Stimulated activated memory B cell treated with anti-CD40 and anti-IgM and Interleukin-4, amounts not matched to agents 10 μg/mL and 1 μg/mL and 100 μg/mL, for 72 hours (primary cell): ENCODE data around the gene PNKD.

Experiments used
- ATAC-seq: fragments of 150-1000 bp; cut with Tn5 transposase; 2 replicates; pipeline ENCODE4 v1.10.0; 2021
- H3K27ac Mint-ChIP-seq: one replicate; pipeline ENCODE4 v1.8.0; 2022; ENCODE audit warnings: mild to moderate bottlenecking, mixed read lengths
- H3K27me3 Mint-ChIP-seq: one replicate; pipeline ENCODE4 v1.8.0; 2022; ENCODE audit warnings: mixed read lengths
- H3K36me3 Mint-ChIP-seq: one replicate; pipeline ENCODE4 v1.8.0; 2022; ENCODE audit warnings: mixed read lengths
- H3K4me1 Mint-ChIP-seq: one replicate; pipeline ENCODE4 v1.8.0; 2022; ENCODE audit warnings: mixed read lengths
- H3K4me3 Mint-ChIP-seq: one replicate; pipeline ENCODE4 v1.8.0; 2022; ENCODE audit warnings: mild to moderate bottlenecking, moderate library complexity, mixed read lengths
- H3K9me3 Mint-ChIP-seq: one replicate; pipeline ENCODE4 v1.8.0; 2022; ENCODE audit warnings: mixed read lengths

PNKD gene

DNA sequence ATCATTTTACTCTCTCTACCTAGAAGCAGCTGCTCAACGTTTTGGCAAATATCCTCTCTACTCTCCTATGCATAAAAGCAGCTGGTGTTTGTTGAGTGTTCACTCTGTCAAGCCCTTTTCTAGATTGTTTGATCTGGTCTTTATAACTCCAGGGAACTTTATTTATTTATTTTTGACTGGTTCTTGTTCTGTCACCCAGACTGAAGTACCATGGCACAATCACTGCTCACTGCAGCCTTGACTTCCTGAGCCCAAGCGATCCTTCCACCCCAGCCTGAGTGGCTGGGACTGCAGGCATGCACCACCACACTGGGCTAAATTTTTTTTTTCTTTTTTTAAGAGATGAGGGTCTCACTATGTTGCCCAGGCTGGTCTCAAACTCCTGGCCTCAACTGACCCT is 99.0 kb downstream of the PNKD start:
- no peaks in the 10 kb centered on the region for H3K9me3 Mint-ChIP-seq
- no peaks in the 10 kb centered on the region for H3K36me3 Mint-ChIP-seq
- no peak for ATAC-seq
- H3K27ac Mint-ChIP-seq: peak overlapping the region; percentile 20
- peaks cover 33% of the 10 kb centered on the region for H3K4me1 Mint-ChIP-seq
- H3K4me3 Mint-ChIP-seq: no peak overlapping the region
- no peaks in the 10 kb centered on the region for H3K27me3 Mint-ChIP-seq

DNA sequence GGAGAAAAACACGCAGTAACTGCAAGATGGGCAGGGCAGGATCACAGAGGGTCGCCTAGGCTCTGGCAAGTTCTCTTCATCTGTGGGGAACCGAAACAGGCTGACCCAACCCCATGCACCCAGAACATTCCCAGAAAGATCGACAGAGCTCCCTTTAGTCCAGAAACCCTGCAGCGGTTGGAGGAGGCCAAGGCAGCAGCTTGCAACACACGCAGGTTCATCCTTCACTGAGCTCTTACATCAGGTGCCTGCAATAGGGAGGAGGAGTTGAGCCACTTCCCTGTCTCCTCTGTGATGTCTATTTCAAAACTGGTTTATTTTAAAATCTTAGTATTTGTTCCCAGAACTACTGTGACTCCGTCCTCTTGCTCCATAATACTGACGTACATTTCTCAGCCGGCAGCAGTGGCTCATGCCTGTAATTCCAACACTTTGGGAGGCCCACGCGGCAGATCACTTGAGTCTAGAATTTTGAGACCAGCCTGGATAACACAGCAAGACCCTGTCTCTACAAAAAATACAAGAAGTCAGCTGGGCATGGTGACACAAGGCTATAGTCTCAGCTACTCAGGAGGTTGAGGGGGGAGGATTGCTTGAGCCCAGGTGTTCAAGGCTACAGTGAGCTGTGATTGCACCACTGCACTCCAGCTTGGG is 100.2 kb downstream of the PNKD start:
- peak overlapping the region; percentile 20 for H3K27ac Mint-ChIP-seq

DNA sequence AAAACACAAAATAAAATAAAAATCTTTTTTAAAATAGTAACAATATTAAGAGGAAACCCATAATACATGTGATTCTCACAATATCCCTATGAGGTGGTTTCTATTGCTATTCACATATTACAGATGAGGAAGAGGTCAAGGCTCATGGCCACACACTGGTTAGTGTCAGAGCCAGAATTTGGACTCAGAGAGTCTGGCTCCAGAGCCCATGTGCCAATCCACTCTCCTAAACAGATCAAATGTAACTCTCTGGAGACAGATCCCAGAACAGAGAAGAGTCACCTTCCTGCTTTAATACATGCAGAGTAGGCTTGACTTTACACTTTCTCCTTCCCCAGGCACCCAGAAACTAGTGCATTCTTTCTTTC is 101.6 kb downstream of the PNKD start:
- H3K27me3 Mint-ChIP-seq: no peaks in the 10 kb centered on the region
- peaks cover 33% of the 10 kb centered on the region for H3K4me1 Mint-ChIP-seq
- no peak for ATAC-seq
- H3K27ac Mint-ChIP-seq: no peak overlapping the region
- no peaks in the 10 kb centered on the region for H3K9me3 Mint-ChIP-seq
- H3K36me3 Mint-ChIP-seq: no peaks in the 10 kb centered on the region
- no peak overlapping the region for H3K4me3 Mint-ChIP-seq

More for the DNA sequence above, 100.2 kb downstream of the PNKD start:
- ATAC-seq: no peak
- Mint-ChIP-seq H3K36me3 (no peaks in the 10 kb centered on the region), H3K27me3 (no peaks in the 10 kb centered on the region), H3K4me3 (no peak overlapping the region), H3K9me3 (no peaks in the 10 kb centered on the region), H3K4me1 (peaks cover 33% of the 10 kb centered on the region)

DNA sequence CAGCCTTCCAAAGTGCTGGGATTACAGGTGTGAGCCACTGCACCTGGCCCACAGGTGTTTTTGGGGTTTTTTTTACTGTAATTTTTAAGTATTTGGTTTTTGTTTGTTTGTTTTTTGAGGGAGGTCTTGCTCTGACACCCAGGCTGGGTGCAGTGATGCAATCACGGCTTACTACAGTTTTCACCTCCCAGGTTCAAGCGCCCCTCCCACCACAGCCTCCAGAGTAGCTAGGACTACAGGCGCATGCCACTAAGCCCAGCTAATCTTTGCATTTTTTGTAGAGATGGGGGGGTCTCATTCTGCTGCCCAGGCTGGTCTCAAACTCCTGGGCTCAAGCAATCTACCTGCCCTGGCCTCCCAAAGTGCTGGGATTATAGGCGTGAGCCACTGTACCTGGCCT is 104.5 kb downstream of the PNKD start:
- ATAC-seq: no peak
- no peak overlapping the region for H3K27ac Mint-ChIP-seq
- H3K27me3 Mint-ChIP-seq: no peaks in the 10 kb centered on the region
- no peaks in the 10 kb centered on the region for H3K9me3 Mint-ChIP-seq
- no peak overlapping the region for H3K4me3 Mint-ChIP-seq
- peaks cover 16% of the 10 kb centered on the region for H3K4me1 Mint-ChIP-seq
- no peaks in the 10 kb centered on the region for H3K36me3 Mint-ChIP-seq

- H3K4me1 Mint-ChIP-seq: peaks cover 12% of the 10 kb centered on the region
- H3K4me3 Mint-ChIP-seq: no peak overlapping the region
- H3K36me3 Mint-ChIP-seq: no peaks in the 10 kb centered on the region
- no peak for ATAC-seq
- no peaks in the 10 kb centered on the region for H3K27me3 Mint-ChIP-seq
- H3K27ac Mint-ChIP-seq: no peak overlapping the region
- no peaks in the 10 kb centered on the region for H3K9me3 Mint-ChIP-seq
Observed at GRCh38 chr2:218375212-218375611, 104.9 kb downstream of the PNKD start.

DNA sequence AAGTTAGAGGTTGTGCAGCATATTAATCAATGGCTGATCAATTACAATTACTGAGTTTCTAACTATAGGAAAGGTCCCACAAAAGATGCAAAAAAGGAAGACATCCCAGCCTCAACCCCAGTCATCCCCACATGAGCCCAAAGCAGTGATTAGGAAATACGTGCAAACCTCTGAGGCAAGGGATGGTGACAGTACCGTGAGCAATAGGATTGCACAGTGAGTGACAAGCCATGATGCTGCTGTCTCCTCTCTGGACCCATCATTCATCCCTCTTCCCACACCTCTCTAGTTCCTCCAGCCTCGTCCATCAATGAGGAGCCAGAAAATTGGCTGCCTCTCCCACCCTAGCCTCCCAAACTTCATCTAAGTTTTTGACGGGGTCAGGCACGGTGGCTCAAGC is 107.7 kb downstream of the PNKD start:
- no peak for ATAC-seq
- H3K4me1 Mint-ChIP-seq: peaks cover 11% of the 10 kb centered on the region
- H3K27ac Mint-ChIP-seq: no peak overlapping the region
- no peak overlapping the region for H3K4me3 Mint-ChIP-seq
- no peaks in the 10 kb centered on the region for H3K9me3 Mint-ChIP-seq
- no peaks in the 10 kb centered on the region for H3K27me3 Mint-ChIP-seq
- no peaks in the 10 kb centered on the region for H3K36me3 Mint-ChIP-seq

GRCh38 chr2:218381916-218382366 is 111.6 kb downstream of the PNKD start, which contains the start of gene SLC11A1:
SLC11A1 (plus strand) TSS chr2:218382273; CDS start chr2:218382369, 96 bp downstream.
- ATAC-seq: peak; percentile 29
- Mint-ChIP-seq H3K27me3 (peaks cover 6% of the 10 kb centered on the region), H3K36me3 (no peaks in the 10 kb centered on the region), H3K9me3 (no peaks in the 10 kb centered on the region), H3K4me3 (no peak within 1 kb of the TSS), H3K27ac (peak within 1 kb of the TSS; percentile 4), H3K4me1 (peaks cover 12% of the 10 kb centered on the region)

DNA sequence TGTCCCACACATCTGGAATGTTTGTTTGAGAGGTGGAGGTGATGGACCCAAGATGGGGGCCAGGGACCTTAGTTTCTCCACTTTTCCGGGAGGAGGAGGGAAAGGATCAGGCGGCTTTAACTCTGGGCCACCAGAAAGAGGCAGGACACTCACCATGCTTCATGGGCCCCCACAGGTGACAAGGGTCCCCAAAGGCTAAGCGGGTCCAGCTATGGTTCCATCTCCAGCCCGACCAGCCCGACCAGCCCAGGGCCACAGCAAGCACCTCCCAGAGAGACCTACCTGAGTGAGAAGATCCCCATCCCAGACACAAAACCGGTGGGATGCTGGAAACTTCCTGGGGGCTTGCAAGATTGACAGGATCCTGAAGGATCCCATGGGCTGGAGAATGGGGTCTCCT is 112.5 kb downstream of the PNKD start:
- Mint-ChIP-seq H3K36me3 (no peaks in the 10 kb centered on the region), H3K27ac (no peak overlapping the region), H3K4me3 (no peak overlapping the region), H3K4me1 (peaks cover 17% of the 10 kb centered on the region), H3K27me3 (peaks cover 12% of the 10 kb centered on the region), H3K9me3 (no peaks in the 10 kb centered on the region)
- no peak for ATAC-seq

DNA sequence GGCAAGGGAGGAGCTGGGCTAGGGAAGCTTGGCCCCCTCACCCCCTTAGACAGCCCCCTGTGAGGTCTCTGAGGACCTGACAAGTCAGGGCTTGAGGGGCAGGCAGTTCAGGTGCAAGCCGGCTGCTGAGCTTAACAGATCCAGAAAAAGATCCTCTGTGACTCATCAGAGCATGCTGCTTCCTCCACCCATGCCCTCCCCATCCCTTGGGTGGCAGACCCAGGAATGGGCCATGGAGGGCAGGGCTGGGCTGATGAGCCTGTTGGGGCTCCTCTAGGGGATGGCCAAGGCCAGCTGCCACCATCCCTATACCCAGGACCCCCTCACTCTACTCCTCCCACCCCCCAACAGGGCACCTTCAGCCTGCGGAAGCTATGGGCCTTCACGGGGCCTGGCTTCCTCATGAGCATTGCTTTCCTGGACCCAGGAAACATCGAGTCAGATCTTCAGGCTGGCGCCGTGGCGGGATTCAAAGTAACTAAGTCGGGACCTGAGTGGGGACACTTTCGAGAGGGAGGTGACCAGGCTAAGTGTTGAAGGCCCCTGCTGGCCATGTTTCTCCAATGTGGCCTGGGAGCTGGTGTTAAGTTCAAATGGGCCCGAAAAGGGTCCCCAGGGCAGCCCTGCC is 113.7 kb downstream of the PNKD start:
- Mint-ChIP-seq H3K27me3 (peaks cover 12% of the 10 kb centered on the region), H3K9me3 (no peaks in the 10 kb centered on the region), H3K4me3 (no peak overlapping the region), H3K4me1 (peaks cover 17% of the 10 kb centered on the region), H3K36me3 (no peaks in the 10 kb centered on the region), H3K27ac (no peak overlapping the region)
- ATAC-seq: no peak

DNA sequence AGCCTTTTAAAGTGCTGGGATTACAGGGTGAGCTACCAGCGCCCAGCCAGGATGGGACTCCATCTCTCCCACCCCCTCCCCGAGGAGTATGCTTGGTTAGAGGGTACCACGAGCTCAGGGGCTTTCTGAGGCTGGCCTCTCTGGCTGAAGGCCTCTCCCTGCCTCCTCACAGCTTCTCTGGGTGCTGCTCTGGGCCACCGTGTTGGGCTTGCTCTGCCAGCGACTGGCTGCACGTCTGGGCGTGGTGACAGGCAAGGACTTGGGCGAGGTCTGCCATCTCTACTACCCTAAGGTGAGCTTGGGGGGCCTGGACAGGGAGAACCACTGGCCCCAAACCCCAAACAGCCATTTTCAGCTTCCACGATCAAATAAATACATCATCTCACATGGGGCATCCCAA is 114.7 kb downstream of the PNKD start:
- H3K36me3 Mint-ChIP-seq: no peaks in the 10 kb centered on the region
- peaks cover 17% of the 10 kb centered on the region for H3K4me1 Mint-ChIP-seq
- no peak for ATAC-seq
- H3K27me3 Mint-ChIP-seq: peaks cover 12% of the 10 kb centered on the region
- no peak overlapping the region for H3K4me3 Mint-ChIP-seq
- H3K27ac Mint-ChIP-seq: no peak overlapping the region
- no peaks in the 10 kb centered on the region for H3K9me3 Mint-ChIP-seq

DNA sequence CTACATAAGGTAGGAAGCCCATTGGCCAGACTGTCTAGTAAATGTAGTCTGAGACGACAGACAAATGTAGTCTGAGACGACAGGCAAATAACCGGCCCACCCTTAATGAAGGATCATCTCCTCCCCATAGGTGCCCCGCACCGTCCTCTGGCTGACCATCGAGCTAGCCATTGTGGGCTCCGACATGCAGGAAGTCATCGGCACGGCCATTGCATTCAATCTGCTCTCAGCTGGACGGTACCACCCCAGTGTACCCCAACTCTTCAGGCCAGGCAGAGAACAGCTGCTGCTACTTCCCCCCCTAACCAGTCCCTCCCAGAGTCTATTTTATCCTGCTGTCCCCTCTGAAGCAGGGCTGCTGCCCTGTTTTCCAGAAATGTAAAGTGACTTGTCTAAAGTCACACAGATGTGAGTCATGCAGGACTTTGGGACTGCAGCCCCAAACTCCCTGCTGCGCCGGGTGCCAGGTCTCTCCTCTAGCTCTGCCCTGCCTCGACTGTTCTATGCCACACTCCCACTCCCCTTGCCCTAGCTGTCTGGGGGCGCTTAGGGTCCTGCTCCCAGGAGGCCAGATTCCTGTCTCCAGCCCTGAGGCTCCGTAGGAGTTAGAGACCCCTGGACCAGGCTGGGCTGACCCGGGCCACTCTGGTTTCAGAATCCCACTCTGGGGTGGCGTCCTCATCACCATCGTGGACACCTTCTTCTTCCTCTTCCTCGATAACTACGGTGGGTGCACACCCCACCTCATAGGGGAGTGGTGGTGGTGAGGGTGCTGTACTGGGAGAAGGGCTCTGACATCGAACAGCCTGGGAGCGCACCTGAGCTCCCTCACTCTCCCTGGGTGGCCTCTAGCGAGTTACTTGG is 116.4 kb downstream of the PNKD start:
- H3K9me3 Mint-ChIP-seq: no peaks in the 10 kb centered on the region
- H3K36me3 Mint-ChIP-seq: no peaks in the 10 kb centered on the region
- H3K27ac Mint-ChIP-seq: no peak overlapping the region
- H3K27me3 Mint-ChIP-seq: peaks cover 12% of the 10 kb centered on the region
- peak overlapping the region; percentile 33 for H3K4me3 Mint-ChIP-seq
- peaks cover 13% of the 10 kb centered on the region for H3K4me1 Mint-ChIP-seq
- ATAC-seq: peak; percentile 6

GRCh38 chr2:218387369-218388194 is 117.3 kb downstream of the PNKD start:
- Mint-ChIP-seq H3K27ac (no peak overlapping the region), H3K4me1 (peaks cover 6% of the 10 kb centered on the region), H3K36me3 (no peaks in the 10 kb centered on the region), H3K9me3 (no peaks in the 10 kb centered on the region), H3K27me3 (peaks cover 12% of the 10 kb centered on the region), H3K4me3 (peak overlapping the region; percentile 33)
- ATAC-seq: peak; percentile 56

GRCh38 chr2:218389333-218390150 is 119.2 kb downstream of the PNKD start:
- Mint-ChIP-seq H3K9me3 (no peaks in the 10 kb centered on the region), H3K36me3 (no peaks in the 10 kb centered on the region), H3K27ac (no peak overlapping the region), H3K4me1 (peaks cover 19% of the 10 kb centered on the region), H3K27me3 (peaks cover 12% of the 10 kb centered on the region), H3K4me3 (no peak overlapping the region)
- ATAC-seq: no peak

- no peak overlapping the region for H3K4me3 Mint-ChIP-seq
- H3K27me3 Mint-ChIP-seq: peaks cover 12% of the 10 kb centered on the region
- H3K36me3 Mint-ChIP-seq: no peaks in the 10 kb centered on the region
- no peaks in the 10 kb centered on the region for H3K9me3 Mint-ChIP-seq
- H3K4me1 Mint-ChIP-seq: peaks cover 27% of the 10 kb centered on the region
- H3K27ac Mint-ChIP-seq: no peak overlapping the region
- no peak for ATAC-seq
Observed at GRCh38 chr2:218391202-218391601, 120.9 kb downstream of the PNKD start.
